HEK293T (cell line): ENCODE data around the gene PRF1.

ENCODE experiments used
- CTCF ChIA-PET: fragments of 350-600 bp; formaldehyde crosslinking; extraction: SDS; loops from one replicate; lab custom pipeline; 2021; ENCODE audit warnings: antibody characterized with exemption, inconsistent platforms; lab: Yijun Ruan, JAX
- POLR2A ChIA-PET: fragments of 350-600 bp; formaldehyde crosslinking; extraction: SDS; loops from one replicate; lab custom pipeline; 2020; ENCODE audit warnings: antibody characterized with exemption, inconsistent platforms; lab: Yijun Ruan, JAX
- DNase-seq: peaks from one replicate; pipeline ENCODE4 v3.0.0; 2012; ENCODE audit warnings: mixed read lengths; ENCODE audit errors: extremely low spot score
- ARNT ChIP-seq: fragments of 450-650 bp; IDR thresholded peaks from 2 replicates; pipeline ENCODE4 v1.6.1; 2017; ENCODE audit warnings: mild to moderate bottlenecking
- BHLHE40 ChIP-seq: fragments of 450-650 bp; IDR thresholded peaks from 2 replicates; pipeline ENCODE4 v1.6.1; 2016; ENCODE audit warnings: mild to moderate bottlenecking, moderate library complexity, borderline replicate concordance
- CTBP1 ChIP-seq: fragments of 450-650 bp; IDR thresholded peaks from 2 replicates; pipeline ENCODE4 v1.6.1; 2016; ENCODE audit warnings: borderline replicate concordance
- ELF4 ChIP-seq: fragments of 450-650 bp; IDR thresholded peaks from 2 replicates; pipeline ENCODE4 v1.6.1; 2017; ENCODE audit warnings: antibody characterized with exemption
- FOXA1 ChIP-seq: fragments of 450-650 bp; IDR thresholded peaks from 2 replicates; pipeline ENCODE4 v1.6.1; 2016; ENCODE audit warnings: mild to moderate bottlenecking
- FOXK2 ChIP-seq: fragments of 450-650 bp; IDR thresholded peaks from 2 replicates; pipeline ENCODE4 v1.6.1; 2016; ENCODE audit warnings: mild to moderate bottlenecking
- FOXM1 ChIP-seq: fragments of 450-650 bp; IDR thresholded peaks from 2 replicates; pipeline ENCODE4 v1.6.1; 2017; ENCODE audit warnings: mild to moderate bottlenecking, borderline replicate concordance
- HDGF ChIP-seq: fragments of 450-650 bp; IDR thresholded peaks from 2 replicates; pipeline ENCODE4 v1.6.1; 2017; ENCODE audit warnings: antibody characterized with exemption, borderline replicate concordance
- L3MBTL2 ChIP-seq: fragments of 450-650 bp; conservative IDR thresholded peaks from 2 replicates; pipeline ENCODE4 v1.6.1; 2016; ENCODE audit warnings: mild to moderate bottlenecking
- LEF1 ChIP-seq: fragments of 450-650 bp; IDR thresholded peaks from 2 replicates; pipeline ENCODE4 v1.6.1; 2017; ENCODE audit warnings: mild to moderate bottlenecking, borderline replicate concordance
- NFRKB ChIP-seq: fragments of 450-650 bp; IDR thresholded peaks from 2 replicates; pipeline ENCODE4 v1.6.1; 2016; ENCODE audit warnings: mild to moderate bottlenecking, moderate library complexity
- SP1 ChIP-seq: fragments of 450-650 bp; IDR thresholded peaks from 2 replicates; pipeline ENCODE4 v1.6.1; 2017
- SUZ12 ChIP-seq: fragments of 450-650 bp; IDR thresholded peaks from 2 replicates; pipeline ENCODE4 v1.6.1; 2016; ENCODE audit warnings: mild to moderate bottlenecking
- TARDBP ChIP-seq: fragments of 450-650 bp; IDR thresholded peaks from 2 replicates; pipeline ENCODE4 v1.6.1; 2016
- ZNF384 ChIP-seq: fragments of 450-650 bp; IDR thresholded peaks from 2 replicates; pipeline ENCODE4 v1.6.1; 2016
- TF ChIP-seq, protein P1 (sequence below): fragments of 450-650 bp; IDR thresholded peaks from 2 replicates; pipeline ENCODE4 v1.6.1; 2016

Gene PRF1

DNA sequence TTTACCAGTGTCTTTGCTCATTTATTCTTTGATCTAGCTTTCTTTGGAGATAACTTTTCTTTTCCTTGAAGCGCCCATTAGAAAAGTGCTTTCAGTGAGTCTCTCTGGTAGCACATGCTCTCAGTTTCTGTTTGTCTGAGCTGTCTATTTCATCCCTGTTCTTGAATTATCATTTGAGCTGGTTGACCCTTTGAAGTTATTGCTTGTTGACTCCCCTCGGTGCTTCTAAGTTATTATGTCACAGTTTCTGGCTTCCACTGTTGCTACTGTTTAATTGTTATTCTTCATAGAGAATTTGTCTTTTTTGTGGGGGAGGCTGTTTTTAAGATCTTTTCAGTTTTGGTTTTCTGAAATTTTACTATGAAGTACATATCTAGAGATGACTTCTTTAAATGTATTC lies 11.4 kb upstream of the PRF1 start:
- ChIA-PET CTCF (interaction anchor here (0.6 kb wide), 1 partner anchor 8 kb away, joined by 4 read pairs; no protein-coding TSS in a partner anchor), POLR2A (no interaction called here)
- TF ChIP-seq SP1 (no peak), FOXM1 (no peak), SUZ12 (no peak), FOXK2 (no peak), NFRKB (no peak), CTBP1 (no peak), FOXA1 (no peak), BHLHE40 (no peak), ELF4 (no peak), LEF1 (no peak), ZNF384 (no peak), L3MBTL2 (no peak), HDGF (no peak), ARNT (no peak), TARDBP (no peak)
- TF ChIP-seq, protein P1, sequence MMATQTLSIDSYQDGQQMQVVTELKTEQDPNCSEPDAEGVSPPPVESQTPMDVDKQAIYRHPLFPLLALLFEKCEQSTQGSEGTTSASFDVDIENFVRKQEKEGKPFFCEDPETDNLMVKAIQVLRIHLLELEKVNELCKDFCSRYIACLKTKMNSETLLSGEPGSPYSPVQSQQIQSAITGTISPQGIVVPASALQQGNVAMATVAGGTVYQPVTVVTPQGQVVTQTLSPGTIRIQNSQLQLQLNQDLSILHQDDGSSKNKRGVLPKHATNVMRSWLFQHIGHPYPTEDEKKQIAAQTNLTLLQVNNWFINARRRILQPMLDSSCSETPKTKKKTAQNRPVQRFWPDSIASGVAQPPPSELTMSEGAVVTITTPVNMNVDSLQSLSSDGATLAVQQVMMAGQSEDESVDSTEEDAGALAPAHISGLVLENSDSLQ = no peak
- DNase-seq = no peak

DNA sequence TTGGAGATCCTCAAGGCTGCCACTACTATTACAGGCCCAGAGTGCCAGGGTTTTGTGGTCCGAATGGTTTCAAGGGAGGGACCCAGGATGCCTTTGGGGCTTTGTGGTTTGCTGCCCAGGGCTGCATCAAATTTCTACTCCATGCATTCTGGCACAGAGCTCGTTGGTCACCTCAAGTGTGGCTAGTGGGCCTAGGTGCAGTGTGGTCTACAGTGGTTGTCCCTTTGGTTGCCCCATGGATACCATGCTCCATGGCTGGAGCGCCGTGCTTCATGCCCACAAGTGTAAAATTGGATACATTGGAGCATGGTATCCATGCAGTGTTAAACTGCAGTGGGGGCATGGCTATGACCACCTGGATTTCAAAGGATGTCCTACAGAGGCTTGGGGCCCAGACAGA lies 5.4 kb upstream of the PRF1 start:
- CTCF ChIA-PET = no interaction called here
- POLR2A ChIA-PET = no interaction called here
- DNase-seq = no peak
- TF ChIP-seq ELF4 = no peak
- TF ChIP-seq SP1 = no peak
- TF ChIP-seq LEF1 = no peak
- TF ChIP-seq ARNT = no peak
- no peak for TF ChIP-seq FOXM1
- TF ChIP-seq SUZ12 = no peak
- no peak for TF ChIP-seq FOXK2
- TF ChIP-seq ZNF384 = no peak
- TF ChIP-seq, protein P1 = no peak
- TF ChIP-seq HDGF = no peak
- TF ChIP-seq BHLHE40 = no peak

DNA sequence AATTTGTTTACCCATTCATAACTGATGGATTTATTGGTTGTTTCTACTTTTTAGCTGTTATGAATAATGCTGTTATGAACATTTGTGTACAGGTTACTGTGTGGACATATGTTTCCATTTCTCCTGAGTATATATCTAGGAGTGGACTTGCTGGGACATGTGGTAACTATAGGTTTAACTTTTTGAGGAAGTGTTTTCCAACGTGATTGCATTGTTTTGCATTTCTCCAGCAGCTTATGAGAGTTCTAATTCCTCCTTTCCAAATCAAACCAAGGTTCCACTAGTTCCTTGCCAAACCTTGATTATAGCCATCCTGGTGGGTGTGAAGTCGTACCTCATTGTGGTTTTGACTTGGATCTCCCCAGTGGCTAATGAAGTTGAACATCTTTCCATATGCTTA lies 2.6 kb upstream of the PRF1 start:
- POLR2A ChIA-PET = no interaction called here
- no peak for DNase-seq
- TF ChIP-seq HDGF (no peak), ELF4 (no peak), NFRKB (no peak), L3MBTL2 (no peak), ARNT (no peak), SUZ12 (no peak)
- TF ChIP-seq, protein P1 = no peak
- CTCF ChIA-PET = no interaction called here

DNA sequence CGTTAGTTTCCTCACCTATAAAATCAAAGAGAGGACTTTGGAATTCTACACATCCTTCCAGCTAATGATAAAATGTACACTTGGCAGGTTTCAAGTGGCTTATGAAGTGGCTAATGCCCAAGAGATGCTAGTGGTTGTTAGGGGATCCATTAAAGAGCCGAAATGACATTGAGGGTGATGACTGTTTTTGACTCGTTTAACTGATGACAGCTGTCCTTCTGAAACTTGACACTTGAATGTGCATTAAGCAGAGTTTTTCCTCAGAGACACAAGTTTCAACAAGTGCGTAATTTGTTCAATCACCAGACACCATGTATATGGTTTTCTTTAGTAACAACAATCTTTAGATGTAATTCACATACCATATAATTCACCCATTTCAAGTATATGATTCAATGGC lies 1.6 kb upstream of the PRF1 start:
- DNase-seq = no peak
- POLR2A ChIA-PET = no interaction called here
- CTCF ChIA-PET = no interaction called here
- TF ChIP-seq HDGF (no peak), ZNF384 (no peak), TARDBP (no peak), L3MBTL2 (no peak), SUZ12 (no peak), SP1 (no peak)

DNA sequence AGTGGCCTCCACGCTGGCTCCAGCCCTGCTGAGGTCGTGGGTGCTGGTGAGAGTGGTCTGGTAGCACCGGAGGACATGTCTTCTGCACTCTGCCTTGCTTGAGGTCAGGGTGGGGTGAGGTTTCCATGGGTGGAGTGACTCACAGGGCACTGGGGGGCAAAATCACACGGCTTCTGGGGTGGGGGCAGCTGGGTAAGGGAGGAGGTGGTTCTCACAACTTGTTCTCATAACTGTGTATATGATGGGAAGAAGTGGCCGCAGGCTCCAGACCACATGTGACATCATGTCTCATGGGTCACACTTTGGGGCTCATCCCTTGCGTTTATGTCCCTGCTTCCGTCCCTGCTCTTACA lies 884 bp upstream of the PRF1 start:
- POLR2A ChIA-PET = no interaction called here
- CTCF ChIA-PET = no interaction called here
- TF ChIP-seq SUZ12 (no peak), L3MBTL2 (no peak), HDGF (no peak)
- DNase-seq = no peak

DNA sequence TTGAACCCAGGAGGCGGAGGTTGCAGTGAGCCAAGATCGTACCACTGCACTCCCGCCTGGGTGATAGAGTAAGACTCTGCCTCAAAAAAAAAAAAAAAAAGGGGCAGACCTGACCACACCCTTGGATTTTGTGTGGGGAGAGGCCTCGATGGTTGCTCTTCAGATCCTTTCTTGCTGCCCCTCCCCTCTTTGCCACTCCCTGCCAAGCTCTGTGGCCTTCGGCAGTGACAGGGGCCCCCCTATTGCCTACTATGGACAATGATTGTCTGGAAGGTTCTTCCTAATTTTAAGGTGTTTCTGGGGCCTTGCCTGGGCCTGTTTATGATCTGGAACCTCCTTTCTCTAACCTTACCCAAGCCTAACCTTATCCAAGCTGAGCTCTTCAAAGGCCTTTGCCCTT lies 795 bp downstream of the PRF1 start:
- ChIA-PET CTCF (no interaction called here), POLR2A (no interaction called here)
- no peak for DNase-seq
- TF ChIP-seq FOXM1 (no peak), SP1 (no peak), CTBP1 (no peak), FOXK2 (no peak), BHLHE40 (no peak), NFRKB (no peak), SUZ12 (no peak), FOXA1 (no peak), ARNT (no peak), ZNF384 (no peak)
